HG03139 (cell line): Measurements from ENCODE around the gene NAE1.

Experiments
- ATAC-seq: cut with Tn5 transposase; IDR thresholded peaks from one replicate; pipeline ENCODE4 v1.9.1; 2021; ENCODE audit not compliant: unreplicated experiment

Gene NAE1

DNA sequence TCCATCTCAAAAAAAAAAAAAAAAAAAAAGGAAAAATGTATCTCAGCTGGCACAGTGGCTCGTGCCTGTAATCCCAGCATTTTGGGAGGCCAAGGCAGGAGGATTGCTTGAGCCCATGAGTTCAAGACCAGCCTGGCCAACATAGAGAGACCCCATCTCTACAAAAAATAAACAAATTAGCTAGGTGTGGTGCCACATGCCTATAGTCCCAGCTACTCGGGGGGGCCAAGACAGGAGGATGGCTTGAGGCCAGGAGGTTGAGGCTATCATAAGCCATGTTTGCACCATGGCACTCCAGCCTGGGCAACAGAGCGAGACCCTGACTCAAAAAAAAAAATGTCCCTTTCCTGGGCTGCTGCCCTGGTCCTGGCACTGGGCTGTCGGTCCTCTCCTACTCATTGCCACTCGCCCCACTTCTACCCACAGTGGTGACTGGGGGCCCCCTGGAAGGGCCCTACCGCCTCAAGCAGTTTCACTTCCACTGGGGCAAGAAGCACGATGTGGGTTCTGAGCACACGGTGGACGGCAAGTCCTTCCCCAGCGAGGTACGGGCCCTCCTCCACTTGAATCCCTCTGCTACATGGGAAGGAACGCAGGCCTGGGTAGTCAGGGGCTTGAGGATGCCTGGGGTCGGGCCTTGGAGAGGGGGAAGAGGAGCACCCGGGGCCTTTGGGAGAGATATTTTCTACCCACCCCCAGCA lies 19.5 kb upstream of the NAE1 start:
- ATAC-seq, result no peak

DNA sequence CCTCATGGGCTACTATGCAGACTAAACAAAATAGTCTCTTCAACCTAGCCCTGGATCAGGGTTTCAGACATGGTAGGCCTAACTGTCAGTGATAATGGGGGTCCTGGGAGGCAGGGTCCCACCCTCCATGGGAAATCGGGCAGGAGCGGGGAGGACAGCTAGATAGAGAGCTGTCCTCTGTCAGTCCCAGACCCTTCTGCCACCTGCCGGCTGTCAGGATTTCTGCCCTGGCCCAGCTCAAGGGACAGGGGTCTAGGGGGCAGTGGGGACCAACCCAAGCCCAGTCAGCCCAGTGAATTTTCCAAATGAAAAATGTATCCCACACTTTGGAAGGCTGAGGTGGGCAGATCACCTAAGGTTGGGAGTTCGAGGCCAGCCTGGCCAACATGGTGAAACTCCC lies 18.8 kb upstream of the NAE1 start:
- ATAC-seq, result no peak

DNA sequence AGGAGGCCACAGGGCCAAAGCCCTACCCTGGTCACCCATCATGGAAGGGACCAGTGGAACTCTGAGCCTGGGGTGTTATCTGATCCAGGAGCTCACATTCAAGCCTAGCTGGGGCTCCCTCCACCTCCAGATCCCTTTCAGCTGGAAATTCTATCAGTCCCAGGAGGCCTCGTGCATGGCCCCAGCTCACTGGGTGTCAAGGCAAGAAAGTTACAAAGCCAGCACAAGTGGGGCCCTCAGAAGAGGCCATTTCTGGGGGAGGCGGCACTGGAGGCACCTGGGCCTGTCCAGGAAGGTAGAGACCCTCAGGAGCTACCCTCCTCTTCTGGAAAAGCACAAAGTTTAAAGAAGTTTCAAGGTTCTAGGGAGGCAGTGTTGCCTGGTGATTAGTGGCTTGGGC lies 18.2 kb upstream of the NAE1 start:
- ATAC-seq, result no peak

- no peak for ATAC-seq
Observed at GRCh38 chr16:66848172-66848571, 17.4 kb upstream of the NAE1 start.

- ATAC-seq, result no peak
Observed at GRCh38 chr16:66847533-66848067, 16.8 kb upstream of the NAE1 start.

GRCh38 chr16:66846831-66847230 lies 16.1 kb upstream of the NAE1 start:
- no peak for ATAC-seq

DNA sequence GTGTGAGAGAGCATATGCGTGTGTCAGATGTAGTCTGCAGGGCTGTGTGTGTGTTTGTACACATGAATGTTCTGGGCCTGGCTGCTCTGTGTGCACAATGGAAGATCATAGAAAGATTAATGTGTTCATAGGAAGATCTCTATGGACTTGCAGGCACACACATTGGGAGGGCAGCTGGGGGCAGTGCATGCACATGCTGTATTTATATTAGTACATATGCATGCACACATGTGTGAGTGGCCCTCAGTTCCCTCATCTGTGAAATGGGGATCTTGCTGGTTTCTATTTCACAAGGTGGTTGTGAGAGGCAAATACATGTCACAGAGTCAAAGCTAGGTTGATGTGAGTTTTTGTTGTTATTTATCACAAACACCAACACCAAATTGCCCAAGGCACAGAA lies 15.5 kb upstream of the NAE1 start:
- no peak for ATAC-seq

DNA sequence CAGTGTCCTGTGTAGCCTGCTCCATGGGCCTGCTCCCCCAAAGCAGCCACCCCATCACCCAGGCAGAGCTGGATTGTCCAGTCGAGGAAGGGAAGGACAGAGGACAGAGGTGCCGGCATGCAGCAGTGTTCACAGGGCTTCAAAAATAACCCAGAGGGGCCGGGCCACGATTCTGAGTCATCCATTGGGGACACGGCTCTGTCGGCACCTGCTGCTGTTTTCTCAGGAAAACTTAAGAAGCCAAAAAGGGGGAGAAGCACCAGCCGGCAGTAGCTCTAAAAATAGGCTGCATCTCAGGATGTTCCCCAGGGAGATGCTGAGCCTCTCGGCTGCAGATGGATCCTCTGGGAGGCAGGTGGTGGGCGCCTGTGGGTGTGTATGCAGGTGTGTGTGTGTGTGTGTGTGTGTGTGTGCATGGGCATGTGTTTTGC lies 15.0 kb upstream of the NAE1 start:
- no peak for ATAC-seq

GRCh38 chr16:66845080-66845410 lies 14.3 kb upstream of the NAE1 start:
- no peak for ATAC-seq

DNA sequence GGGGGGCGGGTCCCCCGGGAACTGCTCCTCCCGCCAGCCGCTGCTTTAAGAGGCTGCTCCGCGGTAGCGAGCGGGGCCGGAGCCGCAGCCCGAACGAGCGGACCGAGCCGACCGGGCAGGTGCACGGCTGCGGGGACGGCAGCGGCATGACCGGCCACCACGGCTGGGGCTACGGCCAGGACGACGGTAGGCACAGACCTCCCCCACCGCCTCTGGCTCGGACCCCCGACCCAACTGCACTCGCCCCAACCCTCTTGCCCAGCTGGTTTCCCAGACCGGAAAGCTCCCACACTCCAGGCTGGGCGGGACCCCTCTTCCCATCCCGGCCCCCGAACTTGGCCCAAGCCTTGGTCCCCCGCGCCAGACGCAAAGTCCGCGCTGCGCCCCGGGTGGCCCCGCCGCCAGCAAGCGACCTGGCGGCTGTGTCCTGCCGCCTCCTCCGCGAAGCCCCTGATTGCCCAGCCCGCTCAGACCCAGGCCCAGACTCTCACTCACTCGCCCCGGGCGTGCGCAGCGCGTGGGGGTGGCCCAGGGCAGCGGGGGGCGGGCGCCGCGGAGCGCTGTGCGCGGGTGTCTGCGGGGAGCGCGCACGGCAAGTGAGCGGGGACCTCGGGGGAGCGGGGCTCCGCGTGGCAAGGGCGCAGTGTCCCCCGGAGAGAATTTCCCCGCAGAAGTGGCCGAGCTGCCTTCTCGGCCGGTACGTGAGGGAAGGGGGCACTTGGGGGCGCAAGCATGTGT lies 13.7 kb upstream of the NAE1 start, which contains the start of gene CA7:
CA7 (plus strand) TSS at position 73 of the 738 bp plus-strand sequence; CDS start at position 147, 74 bp downstream.
- ATAC-seq, result no peak

- ATAC-seq, result no peak
Observed at GRCh38 chr16:66844009-66844341, 13.2 kb upstream of the NAE1 start.

DNA sequence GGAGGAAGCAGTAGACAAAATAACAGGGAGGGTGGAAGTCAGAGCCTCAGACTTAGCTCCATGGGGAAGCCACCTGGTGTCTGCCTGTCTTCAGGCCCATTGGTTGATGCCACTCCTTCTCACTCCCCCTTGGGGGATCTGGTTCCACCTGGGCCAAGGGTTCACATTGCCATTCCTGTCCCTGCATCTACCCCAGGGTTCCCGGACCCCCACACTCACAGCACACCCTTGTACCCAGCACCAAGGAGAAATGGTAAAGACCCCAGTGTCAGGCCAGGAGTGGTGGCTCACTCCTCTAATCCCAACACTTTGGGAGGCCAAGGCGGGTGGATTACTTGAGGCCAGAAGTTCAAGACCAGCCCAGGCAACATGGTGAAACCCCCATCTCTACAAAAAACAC lies 12.4 kb upstream of the NAE1 start:
- ATAC-seq, result no peak

- no peak for ATAC-seq
Observed at GRCh38 chr16:66842765-66843164, 12.0 kb upstream of the NAE1 start.

- ATAC-seq, result no peak
Observed at GRCh38 chr16:66841366-66841765, 10.6 kb upstream of the NAE1 start.

DNA sequence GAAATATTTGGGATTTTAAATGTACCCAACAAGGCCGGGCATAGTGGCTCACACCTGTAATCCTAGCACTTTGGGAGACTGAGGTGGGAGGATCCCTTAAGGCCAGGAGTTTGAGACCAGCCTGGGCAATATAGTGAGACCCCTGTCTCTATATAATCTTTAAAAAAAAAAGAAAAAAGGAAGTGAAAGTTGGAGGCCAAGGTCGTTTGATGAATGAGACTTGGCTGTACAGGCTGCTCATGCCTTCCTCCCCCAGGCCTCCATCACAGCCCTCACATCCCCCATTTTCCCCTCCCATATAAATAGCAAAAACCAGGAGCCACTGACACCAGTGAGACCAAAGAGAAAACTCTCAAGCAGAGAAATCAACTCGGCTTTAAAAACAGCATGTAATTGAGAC lies 10.1 kb upstream of the NAE1 start:
- ATAC-seq, result no peak

DNA sequence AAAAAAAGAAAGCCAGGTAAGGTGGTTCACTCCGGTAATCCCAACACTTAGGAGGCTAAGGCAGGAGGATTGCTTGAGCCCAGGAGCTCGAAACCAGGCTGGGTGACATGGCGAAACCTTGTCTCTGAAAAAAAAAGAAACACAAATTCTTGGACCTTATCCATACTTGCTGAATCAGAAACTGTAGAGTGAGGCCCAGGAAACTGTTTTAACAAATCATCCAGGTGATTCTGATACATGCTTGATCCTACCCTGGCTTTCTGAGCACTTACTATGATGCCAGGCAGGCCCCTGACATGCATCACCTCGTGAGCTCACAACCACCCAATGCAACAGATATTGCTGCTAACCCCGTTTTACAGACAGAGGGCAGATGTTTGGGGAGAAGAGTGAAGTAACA lies 4.0 kb upstream of the NAE1 start:
- no peak for ATAC-seq

DNA sequence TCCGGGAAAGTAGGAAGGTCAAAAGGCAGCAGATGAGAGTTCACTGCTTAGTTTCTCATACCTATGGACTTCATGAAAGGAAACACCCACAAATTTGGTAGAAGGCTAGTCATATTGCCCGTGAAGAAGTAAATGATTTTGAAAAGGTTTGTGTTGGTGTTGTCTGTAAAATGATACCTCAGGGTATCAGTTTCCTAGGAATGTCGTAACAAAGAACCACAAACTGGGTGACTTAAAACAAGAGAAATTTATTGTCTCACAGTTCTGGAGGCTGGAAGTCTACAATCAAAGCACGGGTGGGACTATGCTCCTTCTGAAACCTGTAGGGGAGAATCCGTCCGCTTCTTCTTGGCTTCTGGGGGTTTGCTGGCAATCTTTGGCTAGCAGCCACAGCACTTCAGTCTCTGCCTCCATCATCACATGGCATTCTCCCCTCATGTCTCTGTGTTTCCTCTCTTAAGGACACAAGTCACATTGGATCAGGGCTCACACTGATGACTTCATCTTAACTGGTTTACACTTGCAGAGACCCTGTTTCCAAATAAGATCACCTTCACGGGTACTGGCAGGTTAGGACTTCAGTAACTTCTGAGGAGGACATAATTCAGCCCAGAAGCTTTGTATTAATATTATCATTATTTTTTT lies 2.0 kb upstream of the NAE1 start:
- no peak for ATAC-seq

GRCh38 chr16:66832190-66832589 lies 1.4 kb upstream of the NAE1 start:
- no peak for ATAC-seq

- ATAC-seq, result no peak
Observed at GRCh38 chr16:66824006-66824405, 6.8 kb downstream of the NAE1 start.

DNA sequence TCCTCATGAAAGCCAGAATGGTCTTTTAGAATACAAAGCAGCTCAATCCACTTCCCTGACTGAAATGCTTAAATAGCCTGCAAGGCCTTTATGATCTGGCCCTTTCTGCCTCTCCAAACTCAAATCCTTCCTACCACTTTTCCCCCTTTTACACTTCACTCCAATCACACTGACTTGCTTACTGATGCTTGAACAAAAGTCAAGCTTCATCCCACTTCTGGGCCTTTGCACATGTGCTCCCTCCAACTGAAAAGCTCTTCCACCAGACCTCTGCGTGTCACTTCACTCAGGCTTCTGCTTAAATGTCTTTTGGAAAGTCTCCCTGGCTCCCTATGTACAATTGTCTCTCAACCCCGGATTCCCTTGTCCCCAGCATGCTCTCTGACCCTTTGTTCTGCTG lies 16.0 kb downstream of the NAE1 start:
- ATAC-seq, result no peak

- no peak for ATAC-seq
Observed at GRCh38 chr16:66811043-66811442, 19.7 kb downstream of the NAE1 start.

DNA sequence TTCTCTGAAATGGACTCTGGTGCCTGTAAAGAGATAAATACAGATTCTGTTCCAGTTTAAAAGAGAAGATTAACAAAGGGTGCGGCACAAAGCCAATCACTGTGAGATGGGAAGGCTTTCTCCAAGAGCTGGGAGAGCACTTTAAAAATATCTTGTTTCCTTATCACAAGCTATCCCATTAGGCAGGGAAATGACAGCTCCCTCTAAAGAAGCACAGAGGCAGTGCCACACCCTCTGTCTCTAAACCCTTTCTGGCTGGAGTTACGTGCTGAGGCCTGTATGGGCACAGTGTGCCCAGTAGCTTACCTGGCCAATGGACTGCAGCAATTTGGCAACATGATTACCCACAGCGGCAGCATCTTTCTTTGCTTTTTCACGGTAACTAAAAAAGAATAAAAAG lies 20.4 kb downstream of the NAE1 start:
- ATAC-seq, result no peak
